ENCODE results near the gene SURF4. TPM values are rescaled to one million over a fixed set of nuclear protein-coding genes. Genes with fewer than 3 reads are reported as not detected.

The SURF4 gene
- total and polyA plus RNA-seq, 2 donors from 2014 or later, result 121 to 138 TPM

- Histone ChIP-seq H3K9me3 (ENCODE audit: control insufficient read depth in 2 of 3, insufficient read depth in 1 of 3, low read length in 3 of 3) (no peaks in the 10 kb centered on the region), H3K36me3 (ENCODE audit: control insufficient read depth in 2 of 3, insufficient read depth in 3 of 3, low read length in 3 of 3) (peaks cover 4 to 43% (median 30%) of the 10 kb centered on the region in 3 donors), H3K27ac (ENCODE audit: low read depth in 2 of 2, low read length in 2 of 2) (no peak overlapping the region), H3K4me1 (ENCODE audit: control insufficient read depth in 2 of 3, insufficient read depth in 2 of 3, low read depth in 1 of 3, low read length in 3 of 3) (peaks cover 3 to 68% (median 48%) of the 10 kb centered on the region in 3 donors), H3K27me3 (ENCODE audit: control insufficient read depth, insufficient read depth, low read length) (no peaks in the 10 kb centered on the region), H3K4me3 (ENCODE audit: low read length in 3 of 3) (no peak overlapping the region), H3K9ac (ENCODE audit: low read length in 3 of 3) (no peak overlapping the region)
- no peak for TF ChIP-seq CTCF (IDR thresholded peaks at IDR 0.05; ENCODE audit: borderline replicate concordance, extremely low read depth, insufficient read depth)
- no peak for FAIRE-seq
- intact Hi-C loops (cut with DNase I), result no loop called here
- no peak for DNase-seq
Observed at GRCh38 chr9:133367221-133367620, 8.6 kb downstream of the SURF4 start.

- peaks cover 3 to 61% (median 40%) of the 10 kb centered on the region in 3 donors for H3K4me1 ChIP-seq (ENCODE audit: control insufficient read depth in 2 of 3, insufficient read depth in 2 of 3, low read depth in 1 of 3, low read length in 3 of 3)
- H3K36me3 ChIP-seq (ENCODE audit: control insufficient read depth in 2 of 3, insufficient read depth in 3 of 3, low read length in 3 of 3), result peaks cover 4 to 50% (median 34%) of the 10 kb centered on the region in 3 donors
- FAIRE-seq (no peak), DNase-seq (no peak)
- H3K9me3 ChIP-seq (ENCODE audit: control insufficient read depth in 2 of 3, insufficient read depth in 1 of 3, low read length in 3 of 3), result no peaks in the 10 kb centered on the region
- no peak overlapping the region for H3K27ac ChIP-seq (ENCODE audit: low read depth in 2 of 2, low read length in 2 of 2)
- no peak for TF ChIP-seq CTCF (IDR thresholded peaks at IDR 0.05; ENCODE audit: borderline replicate concordance, extremely low read depth, insufficient read depth)
- H3K4me3 ChIP-seq (ENCODE audit: low read length in 3 of 3), result no peak overlapping the region
- H3K9ac ChIP-seq (ENCODE audit: low read length in 3 of 3), result no peak overlapping the region
- no peaks in the 10 kb centered on the region for H3K27me3 ChIP-seq (ENCODE audit: control insufficient read depth, insufficient read depth, low read length)
- intact Hi-C loops (cut with DNase I), result no loop called here
Observed at GRCh38 chr9:133366435-133366834, 9.4 kb downstream of the SURF4 start.

- H3K36me3 ChIP-seq (ENCODE audit: control insufficient read depth in 2 of 3, insufficient read depth in 3 of 3, low read length in 3 of 3), result peaks cover 7 to 59% (median 29%) of the 10 kb centered on the region in 3 donors
- intact Hi-C loops (cut with DNase I), result no loop called here
- H3K27ac ChIP-seq (ENCODE audit: low read depth in 2 of 2, low read length in 2 of 2), result peak overlapping the region; percentile 28 to 55
- H3K4me1 ChIP-seq (ENCODE audit: control insufficient read depth in 2 of 3, insufficient read depth in 2 of 3, low read depth in 1 of 3, low read length in 3 of 3), result peaks cover 3 to 33% (median 22%) of the 10 kb centered on the region in 3 donors
- peak overlapping the region in 1 of 3 donors; percentile 44 for H3K9ac ChIP-seq (ENCODE audit: low read length in 3 of 3)
- DNase-seq (peak in 1 of 5 donors; percentile 66), FAIRE-seq (no peak)
- no peak for TF ChIP-seq CTCF (IDR thresholded peaks at IDR 0.05; ENCODE audit: borderline replicate concordance, extremely low read depth, insufficient read depth)
- no peaks in the 10 kb centered on the region for H3K27me3 ChIP-seq (ENCODE audit: control insufficient read depth, insufficient read depth, low read length)
- no peak overlapping the region for H3K4me3 ChIP-seq (ENCODE audit: low read length in 3 of 3)
- no peaks in the 10 kb centered on the region for H3K9me3 ChIP-seq (ENCODE audit: control insufficient read depth in 2 of 3, insufficient read depth in 1 of 3, low read length in 3 of 3)
Observed at GRCh38 chr9:133362359-133363044, 13.4 kb downstream of the SURF4 start.
